SKM-1 (cell line): ENCODE data around the gene UBE2Q1.

Source experiments
- DNase-seq: peaks from one replicate; lab custom pipeline; 2025; ENCODE audit not compliant: unreplicated experiment; lab: John Stamatoyannopoulos, UW

Gene UBE2Q1

DNA sequence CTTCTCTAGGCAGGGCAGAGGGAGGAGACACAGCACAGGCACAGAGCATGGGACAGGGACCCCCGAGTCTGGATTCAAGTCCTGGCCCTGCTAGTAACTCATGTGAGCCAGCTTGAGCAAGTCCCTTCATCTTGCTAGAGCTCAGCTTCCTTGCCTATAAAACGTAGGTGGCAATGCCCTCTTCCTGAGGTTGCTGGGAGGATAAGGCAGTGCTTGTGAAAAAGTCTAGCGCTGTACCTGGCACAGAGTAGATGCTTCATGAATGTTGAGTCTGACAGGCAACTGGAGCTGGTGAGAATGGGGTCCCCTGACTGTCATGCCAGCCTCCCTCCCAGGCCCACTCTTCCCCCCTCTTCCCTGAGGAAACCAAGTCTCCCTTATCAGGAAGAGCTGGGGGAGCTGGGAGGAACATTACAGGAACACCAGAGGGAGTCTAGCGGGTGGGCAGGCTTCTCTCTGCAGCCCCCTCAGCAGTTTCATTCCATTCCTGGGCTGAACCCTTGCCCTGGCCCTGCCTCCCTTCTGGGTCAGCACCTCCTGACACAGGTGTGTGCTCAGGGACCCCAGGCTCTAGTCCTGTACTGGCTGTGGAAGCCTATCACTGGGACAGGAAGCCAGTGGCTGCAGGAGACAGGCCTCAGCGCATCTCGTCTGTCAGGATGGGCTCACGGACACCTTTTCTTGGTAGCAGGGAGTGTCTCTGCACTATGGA lies 19.0 kb upstream of the UBE2Q1 start:
- DNase-seq: no peak

DNA sequence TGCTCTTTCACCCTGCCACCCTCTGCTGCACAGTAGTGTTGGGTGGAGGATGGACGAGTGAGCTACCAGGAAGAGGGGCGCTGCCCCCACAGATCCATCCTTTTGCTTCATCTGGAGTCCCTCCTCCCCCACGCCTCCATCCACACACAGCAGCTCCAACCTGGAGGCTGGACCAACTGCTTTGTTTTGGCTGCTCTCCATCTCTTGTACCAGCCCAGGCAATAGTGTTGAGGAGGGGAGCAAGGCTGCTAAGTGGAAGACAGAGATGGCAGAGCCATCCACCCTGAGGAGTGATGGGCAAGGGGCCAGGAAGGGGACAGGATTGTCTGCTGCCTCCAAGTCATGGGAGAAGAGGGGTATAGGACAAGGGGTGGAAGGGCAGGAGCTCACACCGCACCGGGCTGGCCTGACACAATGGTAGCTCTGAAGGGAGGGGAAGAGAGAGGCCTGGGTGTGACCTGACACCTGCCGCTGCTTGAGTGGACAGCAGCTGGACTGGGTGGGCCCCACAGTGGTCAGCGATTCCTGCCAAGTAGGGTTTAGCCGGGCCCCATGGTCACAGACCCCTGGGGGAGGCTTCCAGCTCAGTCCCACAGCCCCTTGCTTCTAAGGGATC lies 17.6 kb upstream of the UBE2Q1 start:
- no peak for DNase-seq

DNA sequence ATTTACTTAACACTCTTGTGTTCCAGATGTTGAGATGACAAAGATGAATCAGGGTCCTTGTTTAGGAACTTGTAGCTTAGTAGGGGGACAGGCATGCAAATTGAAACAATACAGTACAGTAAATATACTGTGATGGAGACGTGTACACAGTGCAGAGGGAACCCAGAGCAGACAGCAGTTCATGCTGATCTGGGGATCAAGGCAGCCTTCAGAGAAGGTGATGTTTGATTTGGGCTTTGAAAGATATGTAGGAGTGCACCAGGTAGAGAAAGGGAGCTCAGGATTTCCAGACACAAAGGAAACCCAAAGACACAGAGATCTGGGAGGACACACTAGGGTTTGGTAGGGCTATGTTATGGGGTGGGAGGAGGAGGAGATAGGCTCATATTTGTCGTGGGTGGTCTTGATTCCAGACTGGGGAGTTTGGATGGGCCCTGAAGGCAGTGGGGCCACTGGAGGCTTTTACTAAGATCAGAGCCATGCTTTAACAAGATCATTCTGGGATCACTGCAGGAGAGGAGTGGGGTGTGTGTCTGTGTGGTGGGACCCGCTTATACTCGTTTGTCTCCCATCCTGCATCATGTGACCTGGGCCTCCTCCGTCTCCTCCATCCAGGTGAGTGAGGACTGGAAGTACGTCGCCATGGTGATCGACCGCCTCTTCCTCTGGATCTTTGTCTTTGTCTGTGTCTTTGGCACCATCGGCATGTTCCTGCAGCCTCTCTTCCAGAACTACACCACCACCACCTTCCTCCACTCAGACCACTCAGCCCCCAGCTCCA lies 16.9 kb upstream of the UBE2Q1 start:
- no peak for DNase-seq

DNA sequence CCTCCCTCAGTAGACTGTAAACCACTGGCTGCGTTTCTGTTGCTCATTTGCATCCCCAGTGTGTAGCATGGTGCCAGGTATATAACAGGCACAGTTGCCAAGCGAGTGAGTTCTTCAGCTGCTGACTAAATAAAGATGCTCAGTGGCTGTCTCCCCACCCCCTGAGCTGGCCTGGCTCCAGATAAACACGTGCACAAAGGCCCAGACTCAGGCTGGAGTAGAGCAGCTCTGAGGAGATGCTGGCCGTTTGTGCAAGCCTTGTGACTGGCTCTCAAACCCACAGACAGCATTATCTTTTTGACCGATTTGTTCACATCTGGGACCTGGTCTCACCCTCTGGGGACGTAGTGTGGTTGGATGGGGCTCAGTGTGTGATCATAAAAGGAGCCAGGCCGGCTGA lies 16.3 kb upstream of the UBE2Q1 start:
- DNase-seq: no peak

DNA sequence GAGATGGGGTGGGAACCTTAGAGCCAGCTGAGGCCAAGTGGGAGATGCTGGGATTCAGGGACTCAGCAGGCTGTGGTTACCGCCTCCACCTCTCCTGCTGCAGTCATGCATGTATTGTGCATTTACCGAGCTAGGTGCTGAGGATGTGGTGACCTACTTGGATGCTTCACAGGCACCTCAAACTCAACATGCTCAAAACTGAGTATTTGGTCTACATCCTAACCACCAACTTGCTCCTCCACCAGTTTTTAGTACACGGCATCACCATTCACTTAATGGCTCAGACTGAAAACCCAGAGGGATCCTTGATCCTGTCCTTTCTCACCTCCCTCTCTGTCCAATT lies 14.7 kb upstream of the UBE2Q1 start:
- DNase-seq: no peak

DNA sequence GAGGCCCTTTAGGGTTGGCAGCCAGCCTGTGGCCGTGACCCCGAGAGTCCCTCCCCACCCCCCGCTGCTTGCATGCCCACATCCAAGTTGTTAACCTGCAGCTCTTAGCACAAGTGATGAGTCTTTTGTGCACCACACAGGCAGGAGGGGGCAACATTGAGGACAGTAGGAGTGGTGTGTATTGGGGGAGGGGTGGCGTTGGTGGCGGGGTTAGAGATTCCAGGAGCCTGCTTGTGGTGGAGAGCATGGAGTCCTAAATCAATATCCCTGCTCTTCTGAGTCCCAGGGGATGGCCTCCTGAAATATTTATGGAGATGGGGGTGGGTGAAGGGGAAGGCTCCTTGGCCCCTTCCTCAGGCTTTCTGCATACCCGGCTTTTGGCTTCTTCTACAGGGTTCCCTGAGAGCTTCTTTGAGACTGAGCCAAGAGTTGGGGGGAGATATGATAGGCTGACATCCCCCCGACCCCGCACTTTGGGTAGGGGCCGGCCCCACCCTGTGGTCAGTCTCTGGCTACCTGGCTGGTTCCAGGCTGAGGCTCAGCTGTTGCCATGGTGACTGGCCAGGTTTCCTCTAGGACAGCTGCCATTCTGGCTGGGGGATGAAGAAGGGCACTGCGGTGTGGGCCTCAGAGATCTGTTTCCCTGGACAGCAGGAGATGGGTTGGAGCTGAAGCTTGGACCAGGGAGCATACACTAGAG lies 14.2 kb upstream of the UBE2Q1 start:
- DNase-seq: no peak

DNA sequence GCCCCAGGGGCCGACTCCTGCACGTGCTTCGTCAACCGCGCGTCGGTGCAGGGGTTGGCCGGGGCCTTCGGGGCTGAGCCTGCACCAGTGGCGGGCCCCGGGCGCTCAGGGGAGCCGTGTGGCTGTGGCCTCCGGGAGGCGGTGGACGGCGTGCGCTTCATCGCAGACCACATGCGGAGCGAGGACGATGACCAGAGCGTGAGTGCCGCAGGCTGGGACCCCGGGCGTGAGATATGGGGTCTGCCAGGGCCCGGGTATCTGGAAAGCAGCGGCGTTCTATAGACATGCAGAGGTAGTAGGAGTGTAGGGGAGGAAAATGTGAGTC lies 13.5 kb upstream of the UBE2Q1 start:
- DNase-seq: no peak

DNA sequence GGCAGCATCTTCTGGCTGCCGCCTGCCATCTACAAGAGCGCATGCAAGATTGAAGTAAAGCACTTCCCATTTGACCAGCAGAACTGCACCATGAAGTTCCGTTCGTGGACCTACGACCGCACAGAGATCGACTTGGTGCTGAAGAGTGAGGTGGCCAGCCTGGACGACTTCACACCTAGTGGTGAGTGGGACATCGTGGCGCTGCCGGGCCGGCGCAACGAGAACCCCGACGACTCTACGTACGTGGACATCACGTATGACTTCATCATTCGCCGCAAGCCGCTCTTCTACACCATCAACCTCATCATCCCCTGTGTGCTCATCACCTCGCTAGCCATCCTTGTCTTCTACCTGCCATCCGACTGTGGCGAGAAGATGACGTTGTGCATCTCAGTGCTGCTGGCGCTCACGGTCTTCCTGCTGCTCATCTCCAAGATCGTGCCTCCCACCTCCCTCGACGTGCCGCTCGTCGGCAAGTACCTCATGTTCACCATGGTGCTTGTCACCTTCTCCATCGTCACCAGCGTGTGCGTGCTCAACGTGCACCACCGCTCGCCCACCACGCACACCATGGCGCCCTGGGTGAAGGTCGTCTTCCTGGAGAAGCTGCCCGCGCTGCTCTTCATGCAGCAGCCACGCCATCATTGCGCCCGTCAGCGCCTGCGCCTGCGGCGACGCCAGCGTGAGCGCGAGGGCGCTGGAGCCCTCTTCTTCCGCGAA lies 12.9 kb upstream of the UBE2Q1 start:
- no peak for DNase-seq

DNA sequence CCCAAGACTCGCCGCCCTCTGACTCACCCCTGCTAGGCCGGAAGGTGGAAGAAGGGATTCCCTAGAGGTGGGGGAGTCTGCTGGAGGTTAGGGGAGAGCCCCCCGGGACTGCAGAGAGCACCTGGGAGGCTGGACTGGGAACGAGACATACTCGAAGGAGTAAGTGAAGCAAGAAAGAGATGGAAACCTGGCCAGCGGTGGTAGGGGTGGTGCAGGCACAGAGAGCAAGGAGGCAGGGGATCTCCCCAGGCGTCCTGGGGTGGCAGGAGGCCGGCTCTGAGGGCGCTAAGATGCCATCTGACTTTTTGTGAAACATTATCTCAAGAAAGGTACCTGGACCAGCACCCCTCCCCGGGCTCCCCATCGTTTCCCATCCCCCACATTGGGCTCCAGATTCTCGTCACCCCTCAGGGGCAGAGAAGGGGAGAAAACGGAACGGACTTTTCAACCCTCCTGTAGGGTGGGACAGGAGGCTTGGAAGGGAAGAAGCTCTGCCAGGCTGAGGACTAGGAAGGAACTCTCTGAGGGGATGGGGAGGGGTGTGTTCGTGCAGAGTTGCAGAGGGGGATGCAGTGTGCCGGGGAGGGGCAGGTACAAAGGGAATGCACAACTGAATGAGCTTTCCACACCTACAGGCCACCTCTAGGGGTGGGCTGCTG lies 9.8 kb upstream of the UBE2Q1 start:
- no peak for DNase-seq

DNA sequence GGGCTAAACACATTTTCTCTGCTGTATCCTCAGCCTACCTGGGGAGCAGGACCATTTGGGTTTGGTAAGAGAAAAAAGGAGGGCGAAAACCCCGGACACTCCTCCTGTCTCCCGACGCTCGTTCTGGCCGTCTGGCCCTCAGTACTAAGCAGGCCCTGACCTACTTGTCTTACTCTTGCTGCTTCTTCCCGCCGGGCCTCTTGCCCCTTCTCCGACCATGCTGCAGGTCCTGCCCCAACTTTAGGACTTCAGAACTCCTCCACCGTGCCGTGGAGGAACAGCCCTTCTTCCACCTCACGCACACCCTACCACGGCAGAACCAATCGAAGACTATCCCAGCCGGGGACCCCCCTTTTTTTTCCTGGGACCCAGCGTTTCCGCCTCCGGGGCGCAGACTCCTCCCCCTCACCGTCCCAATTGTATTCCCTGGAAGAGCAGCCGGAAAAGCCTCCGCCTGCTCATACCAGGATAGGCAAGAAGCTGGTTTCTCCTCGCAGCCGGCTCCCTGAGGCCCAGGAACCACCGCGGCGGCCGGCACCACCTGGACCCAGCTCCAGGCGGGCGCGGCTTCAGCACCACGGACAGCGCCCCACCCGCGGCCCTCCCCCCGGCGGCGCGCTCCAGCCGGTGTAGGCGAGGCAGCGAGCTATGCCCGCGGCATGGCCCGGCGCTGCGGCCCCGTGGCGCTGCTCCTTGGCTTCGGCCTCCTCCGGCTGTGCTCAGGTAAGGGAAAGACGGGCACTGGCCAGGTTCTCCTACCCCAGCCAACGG lies 9.1 kb upstream of the UBE2Q1 start, which contains the start of gene CHRNB2:
Gene CHRNB2 (plus strand): TSS at position 393 of the 771 bp plus-strand sequence. CDS start 267 bp downstream, at position 660.
- no peak for DNase-seq

DNA sequence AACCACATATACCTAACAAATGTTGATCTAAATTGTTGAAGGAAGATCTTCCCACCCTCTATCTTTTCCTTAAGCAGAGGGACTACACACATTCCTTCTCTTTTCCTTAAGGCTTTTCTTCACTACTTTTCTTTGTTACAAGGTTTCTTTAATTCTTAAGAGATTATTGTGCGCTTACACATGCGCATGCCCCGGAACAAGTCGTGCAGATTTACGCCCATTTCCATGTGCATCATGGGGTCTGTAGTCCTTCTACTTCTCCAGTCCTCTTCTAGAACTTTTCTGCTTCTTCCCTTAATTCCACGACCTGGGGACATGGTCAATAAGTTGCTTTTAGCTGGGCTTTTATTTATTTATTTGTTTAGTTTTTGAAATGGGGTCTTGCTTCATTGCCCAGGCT lies 7.4 kb upstream of the UBE2Q1 start:
- DNase-seq: no peak

DNA sequence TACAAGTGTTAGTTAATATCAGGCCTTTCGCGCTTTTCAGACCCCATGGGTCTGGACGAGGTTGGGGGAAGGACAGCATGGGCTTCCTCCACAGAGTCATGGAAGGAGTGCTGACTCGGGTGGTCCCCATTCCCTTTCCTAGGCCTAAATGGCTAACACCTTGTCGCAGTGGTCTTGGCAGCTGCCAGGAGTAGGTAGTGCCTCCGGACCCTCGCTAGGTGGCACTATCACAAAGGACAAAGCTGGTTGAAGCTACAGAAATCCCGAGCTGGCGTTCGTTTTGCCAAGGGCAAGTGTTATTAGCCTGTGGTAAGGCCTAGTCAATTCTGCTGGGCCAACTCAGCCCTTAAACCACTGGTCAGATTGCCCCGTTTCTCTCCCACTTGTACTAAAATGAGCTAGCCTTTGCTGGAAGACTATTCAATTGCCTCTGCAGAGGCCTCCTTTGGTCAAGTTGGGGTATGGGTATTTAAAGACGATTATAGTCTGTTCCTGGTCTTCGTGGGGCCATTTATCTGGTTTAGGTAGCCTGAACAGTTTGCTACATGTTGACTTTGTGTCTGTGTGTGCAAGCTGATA lies 1.1 kb upstream of the UBE2Q1 start:
- peak; percentile 84 for DNase-seq

DNA sequence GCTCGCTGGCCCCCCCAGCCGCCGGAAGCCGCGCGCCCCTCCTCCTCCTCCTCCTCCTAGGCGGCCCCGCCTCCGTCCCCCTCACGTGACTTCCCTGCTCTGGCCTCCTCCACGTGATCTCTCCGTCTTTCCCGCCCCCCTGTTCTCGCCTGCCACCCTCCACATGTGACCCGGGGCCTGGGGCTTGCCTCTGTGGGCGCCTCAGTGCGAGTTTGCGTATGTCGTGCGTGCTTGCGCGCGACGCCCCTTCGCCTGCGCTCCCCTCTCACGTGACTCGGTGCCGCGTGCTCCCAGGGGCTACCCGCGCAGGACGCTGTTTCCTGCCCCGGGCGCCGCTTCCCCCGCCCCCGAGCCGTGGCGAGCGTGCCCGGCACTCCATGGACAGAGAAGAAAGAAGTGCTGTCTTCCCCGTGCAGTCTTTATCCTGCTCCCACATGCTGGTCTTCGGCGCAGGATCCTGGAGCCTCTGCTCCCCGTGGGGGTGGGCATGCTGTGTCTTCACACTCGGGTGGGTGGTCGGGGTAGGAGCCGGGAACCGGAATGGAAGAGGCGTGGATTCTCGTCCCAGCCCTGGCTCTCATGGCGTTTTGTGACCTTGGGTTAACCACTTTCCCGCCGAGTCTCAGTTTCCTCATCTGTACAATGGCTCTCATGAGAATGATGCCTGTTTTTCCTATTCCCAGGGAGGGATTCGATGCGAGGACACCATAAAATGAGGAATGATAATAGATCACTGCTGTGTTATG lies 431 bp upstream of the UBE2Q1 start:
- peak; percentile 100 for DNase-seq

DNA sequence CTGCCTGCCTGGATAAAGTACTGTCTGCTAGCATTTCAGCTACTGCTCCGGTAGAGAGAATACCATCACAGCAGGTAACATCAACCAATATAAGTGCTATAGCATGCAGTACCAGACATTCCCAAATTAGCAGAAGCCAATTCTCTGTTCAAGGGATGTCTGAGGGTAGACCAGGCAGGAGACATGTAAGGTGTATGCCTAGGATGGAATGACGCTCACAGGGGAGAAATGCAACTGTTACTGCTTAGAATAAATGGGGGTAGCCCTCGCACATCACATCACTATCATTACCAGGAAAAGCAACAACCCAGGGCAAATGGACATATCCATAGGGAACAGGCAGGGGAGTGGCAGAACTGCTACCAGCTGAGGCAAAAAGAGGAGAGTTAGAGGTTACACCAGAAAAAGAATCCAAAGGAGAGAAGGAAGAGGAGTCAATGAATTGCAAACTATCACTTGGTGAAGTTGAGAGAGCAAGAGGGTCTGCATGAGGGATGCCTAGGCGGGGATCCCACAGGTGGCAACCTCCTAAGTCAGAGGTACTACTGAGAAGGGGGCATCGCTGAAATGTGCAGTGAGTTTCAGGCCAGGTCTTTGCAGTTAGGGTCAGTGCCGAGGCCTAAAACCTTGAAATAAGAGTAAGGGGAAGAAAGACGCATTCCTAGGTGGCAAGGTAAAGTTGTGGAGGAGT lies 1.1 kb downstream of the UBE2Q1 start:
- no peak for DNase-seq

DNA sequence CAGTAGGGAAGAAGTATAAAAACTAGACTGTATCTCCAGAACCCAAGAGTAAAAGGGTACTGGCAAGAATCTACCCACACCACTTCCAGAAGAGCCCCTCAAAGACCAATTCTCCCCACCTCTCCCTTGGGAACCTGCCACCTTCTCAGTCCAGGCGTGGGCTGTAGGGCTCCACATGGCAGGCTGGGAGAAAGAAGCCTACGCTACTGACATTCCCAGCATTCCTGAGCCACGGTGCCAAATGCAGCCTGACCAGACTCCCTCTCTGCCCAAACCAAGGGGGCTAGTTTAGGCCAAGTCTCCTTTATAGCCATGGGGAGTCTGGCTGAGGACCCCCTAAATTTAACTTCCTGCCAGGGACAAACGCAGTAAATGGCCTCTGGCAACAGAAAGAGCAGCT lies 2.0 kb downstream of the UBE2Q1 start:
- no peak for DNase-seq

DNA sequence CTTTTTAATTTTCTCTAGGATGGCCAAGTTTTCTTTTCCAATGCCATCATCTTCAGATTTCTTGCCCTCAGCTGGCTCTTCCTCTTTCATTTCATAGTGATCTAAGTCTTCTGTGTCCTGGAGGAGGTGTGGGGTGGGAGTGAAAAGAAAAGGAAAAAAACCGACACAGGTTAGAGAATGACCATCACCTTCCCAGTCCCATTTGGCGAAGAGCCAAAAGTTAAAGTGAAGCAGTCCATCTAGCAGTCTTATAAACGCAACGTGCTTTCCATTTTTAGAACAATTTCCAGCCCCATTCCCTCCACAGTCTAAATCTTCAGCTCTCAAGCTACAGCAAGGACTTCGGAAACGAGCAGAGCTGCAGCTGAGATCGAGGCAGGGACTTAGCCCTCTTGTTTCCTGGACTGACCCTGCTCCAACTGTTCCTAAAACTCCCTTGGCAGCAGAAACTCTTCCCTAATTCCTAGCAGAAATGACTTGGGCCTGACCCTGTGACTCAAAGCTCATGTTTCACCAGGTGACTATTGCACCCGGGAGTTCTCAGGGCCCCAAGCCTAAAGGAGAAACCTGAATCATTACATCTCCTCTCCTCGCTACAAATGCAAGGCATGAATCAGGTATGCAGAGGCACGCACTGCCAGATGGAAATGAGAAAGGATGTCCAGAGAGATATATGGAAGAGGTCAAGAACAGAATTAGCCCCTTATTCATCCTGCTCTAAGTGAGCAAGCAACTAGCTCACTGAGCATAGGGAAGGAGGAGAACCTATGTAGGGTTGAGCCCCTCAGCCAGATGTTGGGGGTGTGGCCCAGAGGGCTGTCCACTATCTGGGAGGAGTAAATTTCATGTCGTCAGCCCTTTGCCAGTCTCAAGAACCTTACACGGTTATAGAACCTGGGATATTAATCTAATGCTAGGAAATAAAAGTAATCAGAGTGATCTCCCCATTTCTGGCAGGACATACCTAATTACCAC lies 5.1 kb downstream of the UBE2Q1 start:
- DNase-seq: no peak

DNA sequence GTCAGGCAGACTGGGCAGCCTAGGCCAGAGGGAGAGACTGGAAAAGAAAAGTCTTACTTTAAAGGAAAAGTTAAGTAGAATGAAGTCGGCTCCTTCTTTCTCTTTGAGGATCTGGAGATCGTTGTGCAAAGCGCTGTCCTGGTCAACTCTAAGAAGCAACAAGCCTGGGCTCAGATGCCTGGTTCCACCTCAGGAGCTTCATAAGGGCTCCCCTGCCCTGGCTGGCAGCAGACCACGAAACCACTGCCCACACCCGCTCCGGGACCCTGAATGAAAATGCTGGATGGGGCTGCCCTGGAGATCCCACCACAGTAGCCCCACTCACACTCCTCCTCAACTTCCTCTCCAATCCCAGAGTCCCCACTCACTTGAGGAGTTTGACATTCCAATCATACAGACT lies 6.4 kb downstream of the UBE2Q1 start:
- no peak for DNase-seq
